K562 (cell line): Measurements from ENCODE around the gene NUP98. TPM values are rescaled to one million over a fixed set of nuclear protein-coding genes. Genes with fewer than 3 reads are reported as not detected.

Experiments
- CEBPG ChIP-seq, 3 experiments: fragments of 200-800 bp in 1 of 3; sonication (Bioruptor generic) in 1 of 3; sonication (generic) in 1 of 3; formaldehyde crosslinking in 1 of 3; IDR thresholded peaks in 2 of 3; conservative IDR thresholded peaks in 1 of 3; 2 replicates each; pipeline versions ENCODE4 v1.6.1 to v1.8.0; 2016 to 2022; ENCODE audit warnings: missing compliant biosample characterization in 2 of 3, missing genetic modification characterization in 2 of 3, mild to moderate bottlenecking in 1 of 3, missing genetic modification reagents in 1 of 3
- ELF2 ChIP-seq: fragments of 250-450 bp; sonication (Bioruptor Pico); IDR thresholded peaks from 2 replicates; pipeline ENCODE4 v1.5.0; 2021; ENCODE audit warnings: mild to moderate bottlenecking
- KLF1 ChIP-seq: fragments of 450-650 bp; IDR thresholded peaks from 2 replicates; pipeline ENCODE4 v1.6.1; 2016; ENCODE audit warnings: missing genetic modification characterization, missing compliant biosample characterization
- KLF6 ChIP-seq: fragments of 250-450 bp; sonication (Bioruptor Pico); IDR thresholded peaks from 2 replicates; pipeline ENCODE4 v1.4.0; 2020; ENCODE audit warnings: mild to moderate bottlenecking, moderate library complexity, borderline replicate concordance
- RB1 ChIP-seq: fragments of 450-650 bp; IDR thresholded peaks from 2 replicates; pipeline ENCODE4 v1.6.1; 2017; ENCODE audit warnings: low read depth, mild to moderate bottlenecking
- SMARCA4 ChIP-seq: fragments of 450-650 bp; IDR thresholded peaks from 2 replicates; pipeline ENCODE4 v1.6.1; 2016
- TEAD4 ChIP-seq, 2 experiments: sonication (generic) in 1 of 2; formaldehyde crosslinking in 1 of 2; IDR thresholded peaks; 2 replicates each; pipeline versions ENCODE4 v1.6.1 to v1.8.0; 2012 to 2022; ENCODE audit warnings: borderline replicate concordance in 1 of 2, inconsistent platforms in 1 of 2, low read length in 1 of 2, mild to moderate bottlenecking in 1 of 2, missing genetic modification reagents in 1 of 2
- ZNF217 ChIP-seq: sonication (generic); formaldehyde crosslinking; IDR thresholded peaks from 2 replicates; pipeline ENCODE4 v1.8.0; 2022; ENCODE audit warnings: mild to moderate bottlenecking, missing genetic modification reagents
- polyA plus RNA-seq, 8 experiments: library from polyadenylated mRNA; depleted of rRNA in 4 of 8; stranded (reverse) in 5 of 8; unstranded in 3 of 8; fragments of >200 nt; fragmentation: Nextera tagmentation in 2 of 8; fragmentation: Illumina TruSeq in 1 of 8; extraction: Ambion mirVana in 2 of 8; extraction: Trizol in 1 of 8; gene quantifications; 2 replicates each; pipeline versions ENCODE4 v1.2.1 to v1.2.3, GENCODE V29; 2011 to 2014; ENCODE audit warnings: inconsistent platforms in 1 of 8, missing spikeins in 1 of 8
- total RNA-seq, 7 experiments: library from RNA; depleted of rRNA in 6 of 7; stranded (reverse); fragments of >200 nt in 6 of 7; fragmentation: Illumina TruSeq in 2 of 7; extraction: Trizol in 2 of 7; gene quantifications; 2 replicates each; pipeline versions ENCODE4 v1.2.1 to v1.2.3, GENCODE V29; 2011 to 2021; ENCODE audit warnings: low replicate concordance in 1 of 7
- TF ChIP-seq, protein P1 (sequence below): fragments of 250-450 bp; sonication (Bioruptor Pico); IDR thresholded peaks from 2 replicates; pipeline ENCODE4 v1.8.0; 2021; ENCODE audit warnings: mild to moderate bottlenecking, moderate library complexity
- TF ChIP-seq, protein P2 (sequence below): sonication (generic); formaldehyde crosslinking; IDR thresholded peaks from 2 replicates; pipeline ENCODE4 v1.8.1; 2023; ENCODE audit warnings: mild to moderate bottlenecking, missing genetic modification reagents, moderate library complexity
- TF ChIP-seq, protein P3 (sequence below): sonication (generic); formaldehyde crosslinking; IDR thresholded peaks from 2 replicates; pipeline ENCODE4 v1.8.0; 2022; ENCODE audit warnings: mild to moderate bottlenecking, low read depth, missing genetic modification reagents
- TF ChIP-seq, protein P4 (sequence below), 2 experiments: fragments of 450-650 bp; IDR thresholded peaks; 2 replicates each; pipeline ENCODE4 v1.6.1; 2016; ENCODE audit warnings: mild to moderate bottlenecking in 2 of 2, borderline replicate concordance in 1 of 2, low read depth in 1 of 2, moderate library complexity in 1 of 2

Gene NUP98
- total and polyA plus RNA-seq, 9 of the 15 experiments (the other 6 are each of a cell fraction or from before 2014, with no cell fraction given) = 45.1 to 196 (median 130) TPM

DNA sequence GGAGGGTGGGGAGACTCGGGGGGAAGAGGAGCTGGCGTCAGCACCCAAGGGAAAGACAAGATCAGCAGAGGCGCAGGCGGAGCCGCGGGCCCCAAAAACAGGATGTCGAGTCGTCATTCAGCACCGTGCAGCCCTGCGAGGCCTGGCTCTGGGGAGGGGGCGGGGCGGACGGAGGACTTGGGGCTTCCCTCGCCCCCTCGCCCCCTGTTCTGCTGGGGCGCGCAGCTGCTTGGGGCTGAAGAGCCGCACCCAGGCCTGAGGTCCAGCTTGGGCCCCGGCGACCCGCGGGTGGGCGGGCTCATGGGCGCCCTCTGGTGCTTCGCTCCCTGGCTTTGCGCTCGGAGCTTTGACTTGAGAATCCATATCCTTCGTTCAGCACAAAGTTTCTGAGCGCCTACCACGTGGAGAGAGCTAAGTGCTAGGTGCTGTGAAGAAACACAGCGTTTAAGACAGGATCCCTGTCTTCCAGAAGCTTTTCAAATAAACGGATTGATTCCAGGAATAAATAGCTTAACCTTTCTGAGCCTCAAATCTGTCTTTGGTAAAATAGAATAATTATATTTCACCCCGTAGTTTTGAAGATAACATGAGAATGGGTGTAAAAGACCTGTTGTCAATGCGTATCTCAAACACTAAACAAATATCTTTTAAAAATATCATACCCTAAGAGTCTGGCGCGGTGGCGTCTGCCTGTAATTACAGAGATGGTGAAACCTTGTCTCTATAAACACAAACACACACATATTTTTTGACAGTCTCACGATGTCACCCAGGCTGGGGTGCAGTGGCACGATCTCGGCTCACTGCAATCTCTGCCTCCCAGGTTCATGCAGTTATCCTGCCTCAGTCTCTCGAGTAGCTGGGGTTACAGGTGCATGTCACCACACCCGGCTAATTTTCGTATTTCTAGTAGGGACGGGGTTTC lies 44.3 kb upstream of the NUP98 start (continued):
- TF ChIP-seq, protein P1, sequence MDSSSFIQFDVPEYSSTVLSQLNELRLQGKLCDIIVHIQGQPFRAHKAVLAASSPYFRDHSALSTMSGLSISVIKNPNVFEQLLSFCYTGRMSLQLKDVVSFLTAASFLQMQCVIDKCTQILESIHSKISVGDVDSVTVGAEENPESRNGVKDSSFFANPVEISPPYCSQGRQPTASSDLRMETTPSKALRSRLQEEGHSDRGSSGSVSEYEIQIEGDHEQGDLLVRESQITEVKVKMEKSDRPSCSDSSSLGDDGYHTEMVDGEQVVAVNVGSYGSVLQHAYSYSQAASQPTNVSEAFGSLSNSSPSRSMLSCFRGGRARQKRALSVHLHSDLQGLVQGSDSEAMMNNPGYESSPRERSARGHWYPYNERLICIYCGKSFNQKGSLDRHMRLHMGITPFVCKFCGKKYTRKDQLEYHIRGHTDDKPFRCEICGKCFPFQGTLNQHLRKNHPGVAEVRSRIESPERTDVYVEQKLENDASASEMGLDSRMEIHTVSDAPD (CRISPR knock-in tag) = no peak
- TF ChIP-seq KLF1 (tag) (no peak), ZNF217 (CRISPR knock-in tag) (no peak), CEBPG (CRISPR knock-in tag; IDR thresholded peaks at IDR 0.05) (no peak), CEBPG (tag; conservative IDR thresholded peaks at IDR 0.05 in 1 of 2, IDR thresholded peaks at IDR 0.05 in 1 of 2) (no peak), KLF6 (CRISPR knock-in tag) (peak; percentile 69; the same call in 1 of the 2 replicates), SMARCA4 (0 out of 2 replicates have a peak, but pooled peaks have one; percentile 14), RB1 (peak; percentile 81), TEAD4 (IDR thresholded peaks at IDR 0.05; ENCODE audit: low read length) (no peak; the same call in 1 of the 2 replicates), TEAD4 (CRISPR knock-in tag; IDR thresholded peaks at IDR 0.05; ENCODE audit: borderline replicate concordance) (no peak), ELF2 (CRISPR knock-in tag) (no peak)
- TF ChIP-seq, protein P2, sequence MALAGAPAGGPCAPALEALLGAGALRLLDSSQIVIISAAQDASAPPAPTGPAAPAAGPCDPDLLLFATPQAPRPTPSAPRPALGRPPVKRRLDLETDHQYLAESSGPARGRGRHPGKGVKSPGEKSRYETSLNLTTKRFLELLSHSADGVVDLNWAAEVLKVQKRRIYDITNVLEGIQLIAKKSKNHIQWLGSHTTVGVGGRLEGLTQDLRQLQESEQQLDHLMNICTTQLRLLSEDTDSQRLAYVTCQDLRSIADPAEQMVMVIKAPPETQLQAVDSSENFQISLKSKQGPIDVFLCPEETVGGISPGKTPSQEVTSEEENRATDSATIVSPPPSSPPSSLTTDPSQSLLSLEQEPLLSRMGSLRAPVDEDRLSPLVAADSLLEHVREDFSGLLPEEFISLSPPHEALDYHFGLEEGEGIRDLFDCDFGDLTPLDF (CRISPR knock-in tag) = peak; percentile 64
- TF ChIP-seq, protein P3, sequence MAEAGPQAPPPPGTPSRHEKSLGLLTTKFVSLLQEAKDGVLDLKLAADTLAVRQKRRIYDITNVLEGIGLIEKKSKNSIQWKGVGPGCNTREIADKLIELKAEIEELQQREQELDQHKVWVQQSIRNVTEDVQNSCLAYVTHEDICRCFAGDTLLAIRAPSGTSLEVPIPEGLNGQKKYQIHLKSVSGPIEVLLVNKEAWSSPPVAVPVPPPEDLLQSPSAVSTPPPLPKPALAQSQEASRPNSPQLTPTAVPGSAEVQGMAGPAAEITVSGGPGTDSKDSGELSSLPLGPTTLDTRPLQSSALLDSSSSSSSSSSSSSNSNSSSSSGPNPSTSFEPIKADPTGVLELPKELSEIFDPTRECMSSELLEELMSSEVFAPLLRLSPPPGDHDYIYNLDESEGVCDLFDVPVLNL (CRISPR knock-in tag) = no peak
- TF ChIP-seq, protein P4, sequence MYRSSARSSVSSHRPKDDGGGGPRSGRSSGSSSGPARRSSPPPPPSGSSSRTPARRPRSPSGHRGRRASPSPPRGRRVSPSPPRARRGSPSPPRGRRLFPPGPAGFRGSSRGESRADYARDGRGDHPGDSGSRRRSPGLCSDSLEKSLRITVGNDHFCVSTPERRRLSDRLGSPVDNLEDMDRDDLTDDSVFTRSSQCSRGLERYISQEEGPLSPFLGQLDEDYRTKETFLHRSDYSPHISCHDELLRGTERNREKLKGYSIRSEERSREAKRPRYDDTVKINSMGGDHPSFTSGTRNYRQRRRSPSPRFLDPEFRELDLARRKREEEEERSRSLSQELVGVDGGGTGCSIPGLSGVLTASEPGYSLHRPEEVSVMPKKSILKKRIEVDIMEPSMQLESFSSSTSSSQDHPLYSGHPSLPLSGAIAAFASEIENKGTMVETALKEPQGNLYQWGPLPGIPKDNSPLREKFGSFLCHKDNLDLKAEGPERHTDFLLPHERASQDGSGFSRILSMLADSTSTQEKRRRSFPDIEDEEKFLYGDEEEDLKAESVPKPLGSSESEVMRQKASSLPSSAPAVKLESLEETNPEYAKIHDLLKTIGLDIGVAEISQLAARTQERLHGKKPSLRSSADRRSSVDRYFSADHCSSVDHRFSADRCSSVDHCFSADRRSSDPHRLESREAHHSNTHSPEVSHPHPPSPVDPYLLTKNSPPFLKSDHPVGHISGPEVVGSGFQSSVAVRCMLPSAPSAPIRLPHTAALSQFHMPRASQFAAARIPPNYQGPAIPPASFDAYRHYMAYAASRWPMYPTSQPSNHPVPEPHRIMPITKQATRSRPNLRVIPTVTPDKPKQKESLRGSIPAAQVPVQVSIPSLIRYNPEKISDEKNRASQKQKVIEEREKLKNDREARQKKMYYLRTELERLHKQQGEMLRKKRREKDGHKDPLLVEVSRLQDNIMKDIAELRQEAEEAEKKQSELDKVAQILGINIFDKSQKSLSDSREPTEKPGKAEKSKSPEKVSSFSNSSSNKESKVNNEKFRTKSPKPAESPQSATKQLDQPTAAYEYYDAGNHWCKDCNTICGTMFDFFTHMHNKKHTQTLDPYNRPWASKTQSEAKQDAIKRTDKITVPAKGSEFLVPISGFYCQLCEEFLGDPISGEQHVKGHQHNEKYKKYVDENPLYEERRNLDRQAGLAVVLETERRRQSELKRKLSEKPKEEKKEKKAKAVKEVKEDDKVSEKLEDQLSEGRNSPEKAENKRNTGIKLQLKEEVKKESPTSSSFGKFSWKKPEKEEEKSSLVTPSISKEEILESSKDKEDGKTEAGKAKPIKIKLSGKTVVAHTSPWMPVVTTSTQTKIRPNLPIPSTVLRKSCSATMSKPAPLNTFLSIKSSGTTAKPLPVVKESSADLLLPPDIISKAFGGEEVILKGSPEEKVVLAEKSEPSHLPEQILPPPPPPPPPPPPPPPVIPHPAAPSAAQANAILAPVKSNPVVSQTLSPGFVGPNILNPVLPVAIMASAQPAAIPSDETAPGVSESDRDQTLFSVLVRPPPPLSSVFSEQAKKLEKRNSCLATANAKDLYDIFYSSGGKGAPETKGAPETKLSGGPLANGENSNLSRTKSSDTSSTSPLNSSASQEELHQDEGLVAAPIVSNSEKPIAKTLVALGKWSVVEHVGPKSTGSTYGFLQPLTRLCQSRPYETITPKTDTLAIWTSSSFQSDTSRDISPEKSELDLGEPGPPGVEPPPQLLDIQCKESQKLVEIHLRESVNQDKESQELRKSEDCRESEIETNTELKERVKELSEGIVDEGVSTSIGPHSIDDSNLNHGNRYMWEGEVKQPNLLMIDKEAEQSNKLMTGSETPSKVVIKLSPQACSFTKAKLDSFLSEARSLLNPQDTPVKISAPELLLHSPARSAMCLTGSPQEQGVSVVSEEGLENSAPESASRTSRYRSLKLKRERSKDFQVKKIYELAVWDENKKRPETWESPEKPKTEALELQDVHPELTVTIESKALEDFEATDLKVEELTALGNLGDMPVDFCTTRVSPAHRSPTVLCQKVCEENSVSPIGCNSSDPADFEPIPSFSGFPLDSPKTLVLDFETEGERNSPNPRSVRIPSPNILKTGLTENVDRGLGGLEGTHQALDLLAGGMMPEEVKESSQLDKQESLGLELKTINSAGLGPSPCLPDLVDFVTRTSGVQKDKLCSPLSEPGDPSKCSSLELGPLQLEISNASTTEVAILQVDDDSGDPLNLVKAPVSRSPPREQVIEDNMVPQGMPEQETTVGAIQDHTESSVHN (IDR thresholded peaks at IDR 0.05; ENCODE audit: borderline replicate concordance in 1 of 2, low read depth in 1 of 2) = no peak
